Subcutaneous adipose tissue (tissue), 4 donors: Measurements from ENCODE around the gene KIRREL3. TPM values are rescaled to one million over a fixed set of nuclear protein-coding genes. Genes with fewer than 3 reads are reported as not detected.

Experiments used
- CTCF ChIP-seq: fragments of 450-650 bp; IDR thresholded peaks from one replicate; pipeline ENCODE4 v1.5.1; 2016; ENCODE audit warnings: low read depth, mild to moderate bottlenecking, control low read depth, antibody characterized with exemption, moderate library complexity
- total RNA-seq, 4 donors: library from RNA; depleted of rRNA; stranded (reverse); fragments of >200 nt; gene quantifications; one replicate each; pipeline ENCODE4 v1.1.0, GENCODE V29; 2016

The KIRREL3 gene
- total RNA-seq, 4 donors from 2014 or later = not detected

- no peak for TF ChIP-seq CTCF
Observed at GRCh38 chr11:126587541-126587940, 413.0 kb downstream of the KIRREL3 start.

GRCh38 chr11:126585774-126586491 lies 414.6 kb downstream of the KIRREL3 start:
- no peak for TF ChIP-seq CTCF

GRCh38 chr11:126585388-126585773 lies 415.2 kb downstream of the KIRREL3 start:
- TF ChIP-seq CTCF = no peak

- no peak for TF ChIP-seq CTCF
Observed at GRCh38 chr11:126583594-126584427, 416.8 kb downstream of the KIRREL3 start.

- no peak for TF ChIP-seq CTCF
Observed at GRCh38 chr11:126583101-126583500, 417.5 kb downstream of the KIRREL3 start.

- TF ChIP-seq CTCF = no peak
Observed at GRCh38 chr11:126581871-126582648, 418.5 kb downstream of the KIRREL3 start.

GRCh38 chr11:126578426-126578825 lies 422.1 kb downstream of the KIRREL3 start:
- TF ChIP-seq CTCF = no peak
